DND-41 (cell line): ENCODE measurements around the gene RHOD.

ENCODE experiments used
- EZH2 ChIP-seq: IDR thresholded peaks from 3 replicates; pipeline ENCODE4 v1.6.1; 2012; ENCODE audit warnings: borderline replicate concordance, low read depth, mild to moderate bottlenecking, moderate library complexity, low read length, inconsistent platforms; ENCODE audit not compliant: severe bottlenecking
- TF ChIP-seq, protein P1 (sequence below): IDR thresholded peaks from 2 replicates; pipeline ENCODE4 v1.5.1; 2012; ENCODE audit warnings: borderline replicate concordance, low read length, moderate library complexity, mild to moderate bottlenecking; ENCODE audit not compliant: poor library complexity, severe bottlenecking; ENCODE audit errors: extremely low read depth

DNA sequence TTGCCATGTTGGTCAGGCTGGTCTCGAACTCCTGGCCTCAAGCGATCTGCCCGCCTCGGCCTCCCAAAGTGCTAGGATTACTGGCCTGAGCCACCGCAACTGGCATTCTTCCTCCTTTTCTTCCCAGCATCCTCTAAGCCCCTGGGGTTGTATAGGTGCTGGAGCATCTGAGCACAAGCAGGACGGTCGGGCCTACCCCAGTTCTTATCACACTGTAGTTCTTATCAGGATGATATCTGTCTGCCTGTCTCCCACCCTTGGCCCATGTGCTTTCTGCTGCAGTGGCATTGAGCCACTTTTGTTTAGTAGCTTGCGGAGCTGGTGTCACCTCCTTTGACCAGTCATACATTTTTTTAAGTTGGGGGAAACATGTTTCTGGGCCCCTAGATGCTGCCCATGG is 1.9 kb downstream of the RHOD start:
- TF ChIP-seq, protein P1, sequence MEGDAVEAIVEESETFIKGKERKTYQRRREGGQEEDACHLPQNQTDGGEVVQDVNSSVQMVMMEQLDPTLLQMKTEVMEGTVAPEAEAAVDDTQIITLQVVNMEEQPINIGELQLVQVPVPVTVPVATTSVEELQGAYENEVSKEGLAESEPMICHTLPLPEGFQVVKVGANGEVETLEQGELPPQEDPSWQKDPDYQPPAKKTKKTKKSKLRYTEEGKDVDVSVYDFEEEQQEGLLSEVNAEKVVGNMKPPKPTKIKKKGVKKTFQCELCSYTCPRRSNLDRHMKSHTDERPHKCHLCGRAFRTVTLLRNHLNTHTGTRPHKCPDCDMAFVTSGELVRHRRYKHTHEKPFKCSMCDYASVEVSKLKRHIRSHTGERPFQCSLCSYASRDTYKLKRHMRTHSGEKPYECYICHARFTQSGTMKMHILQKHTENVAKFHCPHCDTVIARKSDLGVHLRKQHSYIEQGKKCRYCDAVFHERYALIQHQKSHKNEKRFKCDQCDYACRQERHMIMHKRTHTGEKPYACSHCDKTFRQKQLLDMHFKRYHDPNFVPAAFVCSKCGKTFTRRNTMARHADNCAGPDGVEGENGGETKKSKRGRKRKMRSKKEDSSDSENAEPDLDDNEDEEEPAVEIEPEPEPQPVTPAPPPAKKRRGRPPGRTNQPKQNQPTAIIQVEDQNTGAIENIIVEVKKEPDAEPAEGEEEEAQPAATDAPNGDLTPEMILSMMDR = no peak
- TF ChIP-seq EZH2 = no peak
